GM18873 (cell line): ENCODE measurements around the gene KCNN1.
"Not testable (repeated sequence)": the region's sequence is repeated elsewhere in the genome, so short reads cannot be mapped to it uniquely, and the experiment has no call there.

Experiments
- ATAC-seq: cut with Tn5 transposase; IDR thresholded peaks from one replicate; pipeline ENCODE4 v1.9.1; 2021; ENCODE audit warnings: mild to moderate bottlenecking, moderate library complexity, moderate number of reproducible peaks; ENCODE audit not compliant: unreplicated experiment, low FRiP score

The KCNN1 gene

DNA sequence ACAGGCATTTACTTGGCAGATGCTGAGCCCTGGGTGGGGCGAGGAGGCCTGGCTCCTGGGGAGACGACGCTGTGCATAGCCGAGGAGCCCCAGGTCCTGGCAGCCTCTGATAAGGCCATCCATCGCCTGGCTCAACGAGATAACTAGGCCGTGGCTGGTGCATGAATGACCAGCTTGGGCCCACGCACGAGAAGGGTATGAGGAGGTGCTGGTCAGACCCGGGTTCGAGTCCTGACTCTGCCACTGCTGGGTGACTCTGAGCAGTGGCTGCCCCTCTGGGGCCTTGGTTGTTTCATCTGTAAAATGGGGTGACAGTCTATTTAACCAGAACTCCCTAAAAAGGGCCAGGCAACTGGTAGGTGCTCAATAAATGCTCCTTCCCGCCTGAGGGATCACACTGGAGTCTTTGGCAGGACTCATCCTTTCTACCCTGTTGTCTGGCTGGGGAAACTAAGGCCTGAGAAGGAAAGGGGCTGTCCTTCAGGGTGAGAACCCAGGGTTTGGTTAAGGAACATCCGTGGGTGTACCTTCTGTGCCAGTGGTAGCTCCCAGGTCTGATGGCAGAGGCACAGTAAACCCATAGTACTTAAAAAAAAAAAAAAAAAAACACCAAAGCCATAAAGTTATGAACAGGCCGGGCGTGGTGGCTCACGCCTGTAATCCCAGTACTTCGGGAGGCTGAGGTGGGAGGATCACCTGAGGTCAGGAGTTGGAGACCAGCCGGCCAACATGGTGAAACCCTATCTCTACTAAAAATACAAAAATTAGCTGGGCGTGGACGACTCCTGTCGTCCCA, 33.0 kb downstream of the KCNN1 start:
- ATAC-seq, result no peak

DNA sequence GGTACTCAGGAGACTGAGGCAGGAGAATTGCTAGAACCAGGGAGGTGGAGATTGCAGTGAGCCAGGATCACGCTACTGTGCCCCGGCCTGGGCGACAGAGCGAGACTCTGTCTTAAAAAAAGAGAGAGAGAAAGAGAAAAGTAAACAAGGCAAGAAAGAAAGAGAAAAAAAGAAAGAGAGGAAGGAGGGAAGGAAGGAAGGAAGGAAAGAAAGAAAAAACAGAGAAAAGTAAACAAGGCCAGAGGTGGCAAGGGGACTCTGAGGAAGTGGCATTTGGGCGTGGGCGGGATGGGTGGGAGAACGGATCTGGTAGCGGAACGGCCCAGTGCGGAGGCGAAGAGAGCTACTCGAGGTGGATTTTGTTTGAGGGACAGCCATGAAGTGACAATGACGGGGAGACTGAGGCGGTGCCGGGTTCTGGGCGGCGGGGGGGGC, 33.6 kb downstream of the KCNN1 start:
- no peak for ATAC-seq

DNA sequence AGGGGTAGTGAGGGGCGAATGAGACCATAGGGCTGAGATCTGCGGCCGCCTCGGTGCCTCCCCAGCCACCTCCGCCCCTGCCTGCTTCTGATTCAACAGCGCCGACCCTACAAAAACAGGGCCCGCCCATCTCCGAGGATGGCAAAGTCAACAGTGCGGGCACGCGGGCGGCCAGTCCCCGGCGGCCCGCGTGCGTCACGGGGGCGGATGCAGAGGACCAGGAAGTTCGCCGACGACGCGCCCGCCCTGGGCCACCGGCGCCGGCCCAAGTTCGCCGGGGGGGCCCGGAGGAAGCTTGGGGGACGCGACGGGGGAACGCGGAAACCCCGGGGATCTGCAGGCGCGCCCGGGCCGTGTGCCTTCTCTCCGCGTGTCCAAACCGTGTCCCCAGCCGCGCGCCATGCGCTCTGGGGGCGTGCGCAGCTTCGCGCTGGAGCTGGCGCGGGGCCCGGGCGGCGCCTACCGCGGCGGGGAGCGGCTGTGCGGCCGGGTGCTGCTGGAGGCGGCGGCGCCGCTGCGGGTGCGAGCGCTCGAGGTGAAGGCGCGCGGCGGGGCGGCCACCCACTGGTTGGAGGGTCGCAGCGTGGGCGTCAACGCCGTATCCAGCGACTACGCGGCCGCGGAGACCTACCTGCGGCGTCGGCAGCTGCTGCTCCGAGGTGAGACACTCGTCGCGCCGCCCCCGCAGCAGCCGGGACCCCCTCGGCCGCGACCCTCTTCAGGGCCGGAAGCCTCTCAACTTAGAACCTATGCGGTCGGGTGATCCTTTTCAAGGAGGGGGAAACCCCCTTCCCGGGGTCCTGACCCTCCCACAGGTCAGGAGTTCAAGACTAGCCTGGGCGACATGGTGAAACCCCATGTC, 34.2 kb downstream of the KCNN1 start:
- no peak for ATAC-seq

DNA sequence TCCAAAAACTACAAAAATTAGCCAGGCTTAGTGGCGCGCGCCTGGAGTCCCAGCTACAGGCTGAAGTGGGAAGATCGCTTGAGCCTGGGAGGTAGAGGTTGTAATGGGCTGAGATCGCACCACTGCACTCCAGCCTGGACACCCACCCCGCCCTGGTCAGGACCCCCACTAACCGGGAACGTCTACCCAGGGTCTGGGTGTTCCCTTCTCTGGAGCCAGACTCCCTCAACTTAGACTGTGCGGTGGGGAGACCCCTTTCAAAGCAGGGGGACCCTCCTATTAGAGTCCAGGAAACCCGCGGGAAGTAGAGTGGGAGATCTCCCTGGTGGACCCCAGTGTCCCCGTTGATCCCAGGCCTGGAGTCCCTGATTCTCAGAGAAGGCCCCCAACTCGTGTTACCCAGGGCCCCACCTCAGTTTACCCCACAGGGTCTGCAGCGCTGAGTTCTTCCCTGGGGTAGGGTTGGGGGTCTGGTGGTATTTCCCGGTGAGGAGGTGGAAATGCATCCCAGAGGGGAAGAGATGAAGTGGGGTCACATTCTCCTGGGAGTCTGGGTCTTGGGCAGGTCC, 35.0 kb downstream of the KCNN1 start:
- ATAC-seq, result no peak

DNA sequence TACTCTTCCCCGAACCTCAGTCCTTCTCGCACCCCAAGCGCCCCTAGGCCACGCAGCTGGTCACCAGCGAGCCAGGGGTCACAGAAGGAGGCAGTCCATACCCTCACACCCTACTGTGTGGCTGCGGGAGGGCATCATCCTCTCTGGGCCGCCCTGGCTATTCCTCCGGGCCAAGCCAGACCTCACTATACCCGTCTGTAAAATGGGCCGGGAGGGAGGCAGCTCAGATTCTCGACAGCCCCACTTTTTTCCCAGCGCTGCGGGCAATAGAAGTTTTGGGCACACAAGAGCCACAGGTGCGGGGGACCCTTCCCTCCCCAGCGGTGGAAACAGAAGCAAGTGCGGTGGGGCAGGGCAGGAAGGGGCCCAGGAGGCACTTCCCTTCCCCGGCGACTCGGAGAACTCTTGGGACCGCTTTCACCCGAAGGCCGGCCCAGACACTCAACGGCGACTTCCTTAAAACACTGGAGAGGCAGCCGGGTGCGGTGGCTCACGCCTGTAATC, 35.5 kb downstream of the KCNN1 start:
- no peak for ATAC-seq

DNA sequence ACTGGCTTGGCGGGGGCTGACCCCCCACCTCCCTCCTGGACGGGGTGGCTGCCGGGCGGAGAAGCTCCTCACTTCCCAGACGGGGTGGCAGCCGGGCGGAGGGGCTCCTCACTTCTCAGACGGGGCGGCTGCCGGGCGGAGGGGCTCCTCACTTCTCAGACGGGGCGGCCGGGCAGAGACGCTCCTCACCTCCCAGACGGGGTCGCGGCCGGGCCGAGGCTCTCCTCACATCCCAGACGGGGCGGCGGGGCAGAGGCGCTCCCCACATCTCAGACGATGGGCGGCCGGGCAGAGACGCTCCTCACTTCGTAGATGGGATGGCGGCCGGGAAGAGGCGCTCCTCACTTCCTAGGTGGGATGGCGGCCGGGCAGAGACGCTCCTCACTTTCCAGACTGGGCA, 38.8 kb downstream of the KCNN1 start:
- not testable (repeated sequence) for ATAC-seq

DNA sequence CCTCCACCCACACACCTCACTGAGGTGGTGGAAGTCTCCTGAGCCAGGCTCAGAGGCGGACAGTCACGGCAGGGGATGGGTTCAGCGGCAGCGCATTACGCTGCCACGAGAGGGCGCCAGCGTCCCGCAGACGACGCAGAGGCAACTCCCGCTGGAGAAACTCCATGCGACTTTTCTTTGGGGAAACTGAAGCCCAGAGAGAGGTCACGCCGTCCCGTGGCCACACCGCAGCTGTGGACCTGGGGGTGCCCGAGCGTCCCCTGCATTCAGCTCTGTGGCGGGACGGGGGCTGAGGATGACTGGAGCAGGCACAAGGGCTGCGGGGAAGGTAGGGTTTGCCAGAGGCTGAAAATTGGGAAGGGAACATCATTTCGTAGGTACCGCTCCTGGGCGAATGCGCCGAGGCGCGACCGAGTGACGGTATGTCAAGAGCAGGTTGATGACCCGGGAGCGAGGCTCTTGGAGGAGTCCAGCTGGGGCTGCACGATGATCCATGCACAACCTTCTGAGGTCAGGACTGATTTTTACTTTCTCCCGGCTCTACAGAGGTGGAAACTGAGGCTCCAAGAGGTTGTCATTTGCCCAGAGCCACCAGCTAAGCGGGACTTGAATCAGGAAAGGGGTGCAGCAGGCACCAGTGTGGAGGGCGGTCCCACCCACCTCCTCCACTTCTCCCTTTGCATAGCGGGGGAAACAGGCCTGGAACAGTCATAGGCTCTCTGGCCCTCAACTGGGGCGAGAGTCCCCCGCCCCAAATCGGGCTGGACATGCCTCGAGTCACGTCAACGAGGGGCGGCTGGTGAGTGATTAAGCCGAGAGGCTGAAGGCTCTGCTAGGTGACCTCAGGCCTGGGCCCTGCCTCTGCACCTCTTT, 40.4 kb downstream of the KCNN1 start:
- ATAC-seq, result no peak

DNA sequence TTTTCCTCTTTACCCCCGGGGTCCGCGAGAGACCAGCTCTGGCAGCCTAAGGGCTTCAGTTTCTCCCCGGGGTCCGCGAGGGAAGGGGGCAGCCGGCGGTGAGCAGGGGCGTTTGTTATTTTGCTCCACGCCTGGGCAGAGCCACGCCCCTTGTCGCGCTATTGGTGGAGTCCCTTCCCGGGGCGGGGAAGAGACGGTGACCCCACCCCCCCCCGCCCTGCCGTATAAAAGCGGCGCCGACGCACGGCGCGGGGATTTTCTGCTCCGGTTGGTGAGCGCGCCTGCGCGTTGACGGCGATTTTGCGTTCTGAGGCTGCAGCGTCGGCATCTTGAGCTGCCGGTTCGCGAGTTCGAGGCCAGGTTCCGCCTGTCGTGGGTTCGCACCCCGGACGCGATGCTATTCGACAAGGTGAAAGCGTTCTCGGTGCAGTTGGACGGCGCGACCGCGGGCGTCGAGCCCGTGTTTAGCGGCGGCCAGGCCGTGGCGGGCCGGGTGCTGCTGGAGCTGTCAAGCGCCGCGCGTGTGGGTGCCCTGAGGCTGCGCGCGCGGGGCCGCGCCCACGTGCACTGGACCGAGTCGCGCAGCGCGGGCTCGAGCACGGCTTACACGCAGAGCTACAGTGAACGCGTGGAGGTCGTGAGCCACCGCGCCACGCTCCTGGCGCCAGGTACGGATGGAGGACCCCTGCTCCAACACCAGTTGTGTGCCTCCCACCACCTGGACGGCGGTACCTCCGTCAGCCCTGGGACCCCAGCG, 41.2 kb downstream of the KCNN1 start, which contains the start of gene ARRDC2:
ARRDC2 (plus strand) TSS at position 254 of the 757 bp plus-strand sequence; CDS start at position 395, 141 bp downstream.
- no peak for ATAC-seq

DNA sequence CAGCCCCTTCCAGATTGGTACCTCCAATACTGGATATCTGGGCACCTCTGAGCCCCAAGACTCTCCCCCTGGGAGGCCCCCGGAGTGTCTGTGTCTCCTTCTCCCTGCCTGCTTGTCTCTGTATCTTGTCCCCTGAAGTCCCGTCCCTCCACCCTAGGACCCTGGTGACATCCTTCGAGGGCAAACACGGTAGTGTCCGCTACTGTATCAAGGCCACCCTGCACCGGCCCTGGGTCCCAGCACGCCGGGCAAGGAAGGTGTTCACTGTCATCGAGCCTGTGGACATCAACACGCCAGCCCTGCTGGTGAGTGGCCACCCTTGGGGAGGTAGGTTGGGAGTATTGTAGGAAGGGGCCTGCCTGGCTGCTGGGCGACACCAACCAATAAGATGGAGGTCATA, 41.9 kb downstream of the KCNN1 start:
- ATAC-seq, result no peak

DNA sequence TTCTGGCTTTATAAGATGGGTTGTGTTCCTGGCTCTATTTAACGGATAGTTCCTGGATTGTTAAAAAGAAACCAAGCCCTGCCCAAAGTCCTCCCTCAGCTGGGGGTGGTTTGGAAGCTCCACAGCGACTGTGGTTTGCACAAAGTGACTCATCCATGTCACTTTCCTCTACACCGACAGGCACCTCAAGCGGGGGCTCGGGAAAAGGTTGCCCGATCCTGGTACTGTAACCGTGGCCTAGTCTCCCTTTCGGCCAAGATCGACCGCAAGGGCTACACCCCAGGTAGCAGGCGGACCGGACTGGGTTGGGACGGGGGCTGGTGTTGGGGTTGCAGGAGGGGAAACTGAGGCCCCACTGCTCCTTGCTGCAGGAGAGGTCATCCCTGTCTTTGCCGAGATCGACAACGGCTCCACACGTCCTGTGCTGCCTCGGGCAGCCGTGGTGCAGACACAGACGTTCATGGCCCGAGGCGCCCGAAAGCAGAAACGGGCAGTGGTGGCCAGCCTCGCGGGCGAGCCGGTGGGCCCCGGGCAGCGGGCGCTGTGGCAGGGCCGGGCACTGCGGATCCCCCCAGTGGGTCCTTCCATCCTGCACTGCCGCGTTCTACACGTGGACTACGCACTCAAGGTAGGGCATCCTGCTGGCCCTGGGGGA, 42.6 kb downstream of the KCNN1 start:
- ATAC-seq, result no peak

DNA sequence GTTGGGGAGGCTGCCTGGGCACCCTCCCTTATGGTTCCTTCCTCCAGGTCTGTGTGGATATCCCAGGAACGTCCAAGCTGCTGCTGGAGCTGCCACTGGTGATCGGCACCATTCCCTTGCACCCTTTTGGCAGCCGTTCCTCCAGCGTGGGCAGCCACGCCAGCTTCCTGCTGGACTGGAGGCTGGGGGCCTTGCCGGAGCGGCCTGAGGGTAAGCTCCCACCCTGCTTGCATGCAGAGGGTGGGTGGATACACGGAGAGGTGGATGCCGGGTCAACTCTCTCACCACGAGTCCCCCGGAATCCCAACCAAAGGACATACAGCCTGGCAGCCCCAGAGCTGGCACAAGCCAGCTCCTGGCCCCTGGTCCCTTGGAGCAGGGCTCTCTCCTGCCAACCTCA, 43.2 kb downstream of the KCNN1 start:
- no peak for ATAC-seq

DNA sequence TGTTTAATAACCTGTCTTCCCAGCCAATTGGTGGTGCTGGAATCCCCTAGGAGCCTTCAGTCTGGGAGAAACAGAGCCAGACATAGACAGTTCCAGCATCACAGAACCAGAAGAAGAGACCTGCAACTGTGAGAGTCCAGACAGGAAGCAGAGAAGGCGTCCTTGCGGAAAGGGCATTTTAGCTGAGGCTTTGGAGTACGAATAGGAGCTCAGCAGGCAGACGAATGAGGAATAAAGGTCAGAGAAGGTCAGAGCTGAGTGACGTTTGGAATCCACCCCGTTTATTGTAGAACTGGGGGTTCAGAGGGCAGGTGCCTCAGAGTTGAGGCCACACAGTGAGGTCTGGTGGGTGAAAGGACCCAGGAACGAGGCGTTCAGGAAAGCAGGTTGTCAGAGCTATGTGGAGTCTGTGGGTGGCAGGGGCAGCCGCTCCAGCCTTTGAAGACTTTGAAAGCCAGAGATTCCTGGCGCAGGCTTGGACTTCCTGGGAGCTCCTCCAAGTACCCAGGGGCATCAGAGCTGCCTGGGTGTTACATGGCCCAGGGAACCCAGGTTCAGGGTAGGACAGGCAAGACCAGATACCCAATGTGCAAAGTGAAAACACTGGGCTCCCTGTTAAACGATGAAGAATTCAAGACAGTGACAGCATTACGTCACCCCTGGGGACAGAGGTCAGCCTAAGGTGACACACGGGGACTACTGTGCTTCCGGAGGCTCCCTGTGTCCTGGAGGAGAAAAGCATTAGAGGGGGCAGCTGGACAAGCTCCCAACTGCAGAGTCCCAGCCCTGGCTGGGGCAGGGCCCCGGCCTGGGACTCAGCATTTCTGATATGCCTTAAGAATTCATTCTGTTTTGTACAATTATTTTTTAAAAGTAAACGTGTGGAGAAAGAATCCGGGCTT, 46.6 kb downstream of the KCNN1 start:
- ATAC-seq, result no peak

DNA sequence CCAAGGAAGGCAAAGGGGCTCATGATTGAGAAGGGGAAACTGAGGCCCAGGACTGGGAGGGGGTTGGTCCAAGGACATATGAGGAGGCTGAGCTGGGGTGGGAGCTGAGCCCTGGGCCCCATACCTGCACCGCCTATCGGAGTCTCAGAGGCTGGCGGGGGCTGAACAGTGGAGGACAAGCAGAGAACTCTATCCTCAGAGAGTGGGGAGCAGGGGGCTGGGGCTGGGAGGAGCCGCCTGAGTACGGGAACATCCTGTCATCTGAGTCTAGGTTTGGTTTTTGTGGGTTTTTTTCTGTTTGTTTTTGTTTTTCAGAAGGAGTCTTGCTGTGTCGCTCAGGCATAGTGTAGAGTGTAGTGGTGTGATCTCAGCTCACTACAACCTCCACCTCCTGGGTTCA, 47.3 kb downstream of the KCNN1 start:
- no peak for ATAC-seq

DNA sequence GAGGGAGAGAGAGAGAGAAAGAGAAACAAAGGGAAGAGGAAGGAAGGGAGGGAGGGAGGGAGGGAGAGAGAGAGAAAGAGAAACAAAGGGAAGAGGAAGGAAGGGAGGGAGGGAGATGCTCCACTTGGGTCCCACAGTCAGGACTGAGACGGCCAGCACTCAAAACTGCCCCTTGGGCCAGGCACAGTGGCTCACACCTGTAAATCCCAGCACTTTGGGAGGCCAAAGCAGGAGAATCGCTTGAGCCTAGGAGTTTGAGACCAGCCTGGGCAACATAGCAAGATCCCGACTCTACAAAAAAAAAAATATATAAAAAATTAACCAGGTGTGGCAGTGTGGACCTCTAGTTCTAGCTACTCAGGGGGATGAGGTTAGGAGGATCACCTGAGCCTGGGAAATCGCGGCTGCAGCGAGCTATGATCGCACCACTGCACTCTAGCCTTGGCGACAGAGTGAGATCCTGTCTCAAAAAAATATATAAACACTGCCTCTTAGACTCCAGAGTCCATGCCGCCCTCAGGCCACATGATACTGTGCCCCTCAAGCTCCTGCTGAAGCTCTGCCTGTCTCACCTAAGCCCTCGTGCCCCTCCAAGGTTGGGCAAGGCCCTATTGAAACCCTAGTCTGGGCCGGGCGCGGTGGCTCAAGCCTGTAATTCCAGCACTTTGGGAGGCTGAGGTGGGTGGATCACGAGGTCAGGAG, 49.5 kb downstream of the KCNN1 start:
- ATAC-seq, result no peak

DNA sequence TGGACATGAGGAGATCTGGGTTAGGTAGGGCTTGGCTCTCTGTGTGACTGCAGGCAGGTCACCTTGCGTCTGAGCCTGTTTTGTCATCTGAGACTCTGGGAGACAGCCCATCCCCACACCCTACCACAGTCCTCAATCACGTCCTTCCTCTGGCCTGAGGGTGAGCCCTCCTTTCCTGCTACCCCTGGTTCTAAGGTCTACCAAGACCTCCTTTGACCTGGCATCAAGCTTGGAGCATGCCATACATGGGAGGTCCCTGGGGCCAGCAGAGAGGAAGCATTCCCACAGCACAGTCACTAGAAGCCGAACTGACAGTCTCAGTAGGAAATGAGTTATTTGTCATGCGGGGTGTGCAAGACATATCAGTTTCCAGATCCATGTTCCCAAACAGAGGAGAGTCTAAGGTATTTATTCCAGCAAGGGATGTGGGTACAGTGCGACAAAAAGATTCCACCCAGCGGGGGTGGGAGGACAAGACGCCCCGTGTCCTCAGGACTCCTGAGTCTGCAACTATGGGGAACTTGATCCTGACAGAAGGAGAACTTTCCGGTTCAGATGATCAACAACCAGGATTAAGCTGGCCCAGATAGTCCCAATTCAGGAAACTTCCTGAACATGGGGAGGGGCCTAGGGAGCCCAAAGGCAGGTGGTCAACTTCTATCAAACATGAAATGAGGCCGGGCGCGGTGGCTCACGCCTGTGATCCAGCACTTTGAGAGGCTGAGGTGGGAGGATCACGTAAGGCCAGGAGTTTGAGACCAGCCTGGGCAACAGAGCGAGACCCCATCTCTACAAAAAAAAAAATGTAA, 50.6 kb downstream of the KCNN1 start:
- no peak for ATAC-seq
